ENCODE measurements around the gene TENM4. TPM values are rescaled to one million over a fixed set of nuclear protein-coding genes. Genes with fewer than 3 reads are reported as not detected.

The TENM4 gene
- total RNA-seq, 4 donors from 2014 or later = 16.8 to 158 (median 120) TPM

DNA sequence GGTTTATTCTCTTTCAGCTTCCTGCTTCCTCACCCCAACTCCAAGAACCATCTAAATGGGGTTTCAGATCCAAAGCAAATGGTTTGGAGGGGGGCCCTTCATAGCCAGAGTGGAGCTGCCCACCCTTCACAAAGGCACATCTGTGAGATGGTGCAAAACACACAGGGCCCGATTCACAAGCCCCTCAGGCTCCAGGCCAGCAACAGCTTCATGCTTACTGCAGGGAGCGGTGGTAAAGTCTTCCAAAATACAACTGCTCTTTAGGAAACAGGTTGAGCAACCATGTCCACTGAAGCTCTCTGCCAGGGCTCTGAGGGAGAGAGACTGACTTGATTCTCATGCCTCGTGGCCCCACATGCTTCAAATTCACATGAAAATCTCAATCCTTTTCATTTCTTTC, 653.1 kb downstream of the TENM4 start:
- Histone ChIP-seq H3K4me1 (peaks cover 63 to 74% of the 10 kb centered on the region in 2 donors), H3K9me3 (no peaks in the 10 kb centered on the region), H3K27ac (peak overlapping the region; percentile 70 to 85 (median 73)), H3K4me3 (replicated peaks in 1 of 3) (no peak overlapping the region), H3K27me3 (no peaks in the 10 kb centered on the region), H3K36me3 (no peaks in the 10 kb centered on the region)
- no peak for TF ChIP-seq POLR2A (IDR thresholded peaks at IDR 0.05)
- TF ChIP-seq, protein P1, sequence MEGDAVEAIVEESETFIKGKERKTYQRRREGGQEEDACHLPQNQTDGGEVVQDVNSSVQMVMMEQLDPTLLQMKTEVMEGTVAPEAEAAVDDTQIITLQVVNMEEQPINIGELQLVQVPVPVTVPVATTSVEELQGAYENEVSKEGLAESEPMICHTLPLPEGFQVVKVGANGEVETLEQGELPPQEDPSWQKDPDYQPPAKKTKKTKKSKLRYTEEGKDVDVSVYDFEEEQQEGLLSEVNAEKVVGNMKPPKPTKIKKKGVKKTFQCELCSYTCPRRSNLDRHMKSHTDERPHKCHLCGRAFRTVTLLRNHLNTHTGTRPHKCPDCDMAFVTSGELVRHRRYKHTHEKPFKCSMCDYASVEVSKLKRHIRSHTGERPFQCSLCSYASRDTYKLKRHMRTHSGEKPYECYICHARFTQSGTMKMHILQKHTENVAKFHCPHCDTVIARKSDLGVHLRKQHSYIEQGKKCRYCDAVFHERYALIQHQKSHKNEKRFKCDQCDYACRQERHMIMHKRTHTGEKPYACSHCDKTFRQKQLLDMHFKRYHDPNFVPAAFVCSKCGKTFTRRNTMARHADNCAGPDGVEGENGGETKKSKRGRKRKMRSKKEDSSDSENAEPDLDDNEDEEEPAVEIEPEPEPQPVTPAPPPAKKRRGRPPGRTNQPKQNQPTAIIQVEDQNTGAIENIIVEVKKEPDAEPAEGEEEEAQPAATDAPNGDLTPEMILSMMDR (IDR thresholded peaks at IDR 0.05) = no peak
- WGBS, 2 donors = 37 to 44% methylated on average over 3 of the region's 3 CpGs
- intact Hi-C loops (cut with DNase I) = no loop called here
- peak; percentile 61 to 67 for DNase-seq

DNA sequence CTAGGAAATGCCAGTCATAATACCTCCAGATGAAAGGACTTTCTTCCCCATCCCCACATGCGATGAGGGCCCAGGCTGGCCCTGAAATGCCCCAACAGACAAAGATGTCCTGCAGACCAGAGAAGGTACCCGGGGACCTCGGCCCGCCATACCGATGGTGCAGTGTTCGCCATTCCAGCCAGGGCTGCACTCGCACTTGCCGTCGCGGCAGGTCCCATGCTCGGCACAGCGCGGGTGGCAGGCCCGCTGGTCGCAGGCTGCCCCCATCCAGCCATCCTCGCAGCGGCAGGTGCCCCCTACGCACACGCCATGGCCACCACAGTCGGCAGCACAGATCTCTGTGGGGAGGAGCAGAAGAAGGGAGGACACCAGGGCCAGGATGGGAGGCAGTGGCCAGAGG, 654.1 kb downstream of the TENM4 start:
- Histone ChIP-seq H3K4me1 (peaks cover 62 to 72% of the 10 kb centered on the region in 2 donors), H3K9me3 (no peaks in the 10 kb centered on the region), H3K4me3 (replicated peaks in 1 of 3) (no peak overlapping the region), H3K27ac (peak overlapping the region in 2 of 3 donors; percentile 70 to 85), H3K36me3 (no peaks in the 10 kb centered on the region), H3K27me3 (no peaks in the 10 kb centered on the region)
- TF ChIP-seq POLR2A (IDR thresholded peaks at IDR 0.05) = no peak
- TF ChIP-seq, protein P1 (IDR thresholded peaks at IDR 0.05) = no peak
- intact Hi-C loops (cut with DNase I) = no loop called here
- DNase-seq = no peak
- WGBS, 2 donors = 84 to 91% methylated on average over 10 to 20 of the region's 20 CpGs

DNA sequence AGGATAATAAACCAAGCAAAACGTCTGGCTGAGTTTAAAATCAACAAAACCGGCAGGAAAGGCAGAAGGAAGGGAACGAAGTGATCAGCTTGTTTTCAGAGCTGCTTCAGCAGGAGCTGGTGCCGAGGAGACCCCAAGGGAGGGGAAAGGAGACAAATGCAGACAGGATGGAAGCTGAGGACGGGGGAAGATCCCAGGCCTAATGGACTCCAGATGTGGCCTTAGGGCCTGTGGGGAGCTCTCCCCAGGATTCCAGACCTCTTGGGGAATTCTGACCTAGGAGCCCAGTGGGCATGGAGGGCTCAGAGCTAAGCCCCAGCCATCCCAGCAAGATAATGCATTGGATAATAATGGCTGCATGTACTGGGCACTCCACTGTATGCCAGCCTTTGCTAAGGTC, 654.7 kb downstream of the TENM4 start:
- TF ChIP-seq POLR2A (IDR thresholded peaks at IDR 0.05) = no peak
- TF ChIP-seq, protein P1 (IDR thresholded peaks at IDR 0.05) = no peak
- Histone ChIP-seq H3K9me3 (no peaks in the 10 kb centered on the region), H3K4me1 (peaks cover 55 to 65% of the 10 kb centered on the region in 2 donors), H3K36me3 (no peaks in the 10 kb centered on the region), H3K4me3 (replicated peaks in 1 of 3) (no peak overlapping the region), H3K27ac (peak overlapping the region in 2 of 3 donors; percentile 70 to 85), H3K27me3 (no peaks in the 10 kb centered on the region)
- 20 to 27% methylated on average over 5 of the region's 5 CpGs for WGBS, 2 donors
- no peak for DNase-seq
- intact Hi-C loops (cut with DNase I) = no loop called here

DNA sequence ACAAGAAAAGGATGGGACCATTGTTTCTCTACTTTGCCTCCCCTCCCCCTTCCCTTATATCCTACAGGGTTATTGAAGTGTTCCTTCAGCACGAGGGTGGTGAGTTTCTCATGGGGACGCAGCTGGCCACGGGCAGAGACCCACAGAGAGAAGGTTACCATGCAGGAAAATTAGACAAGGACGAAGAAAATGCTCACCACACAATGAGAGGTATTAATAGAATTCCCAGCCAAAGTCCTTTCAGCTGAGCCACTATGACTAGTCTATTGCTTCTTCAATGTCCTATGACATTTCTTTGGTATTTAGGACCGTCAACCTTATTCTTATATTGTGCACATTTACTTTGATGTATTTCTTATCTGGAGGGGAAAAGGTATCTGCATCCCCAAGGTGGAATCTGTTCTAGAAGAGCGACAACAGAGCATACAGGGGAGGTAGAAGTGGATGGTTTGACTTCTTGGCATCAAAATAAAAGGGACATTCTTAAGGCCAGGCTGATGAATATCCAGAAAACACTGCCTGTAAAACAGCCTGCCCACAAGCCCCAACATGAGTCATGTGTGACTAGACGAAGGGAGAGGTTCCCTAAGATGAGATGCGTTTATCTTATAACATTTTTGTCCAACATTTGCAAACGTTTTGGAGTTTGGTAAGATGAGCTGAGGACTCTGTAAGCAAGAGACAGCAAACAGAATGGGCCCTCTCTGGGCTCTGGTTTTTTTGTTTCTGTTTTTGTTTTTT, 656.3 kb downstream of the TENM4 start:
- intact Hi-C loops (cut with DNase I) = no loop called here
- no peaks in the 10 kb centered on the region for H3K27me3 ChIP-seq
- DNase-seq = no peak
- H3K36me3 ChIP-seq = no peaks in the 10 kb centered on the region
- peaks cover 41 to 49% of the 10 kb centered on the region in 2 donors for H3K4me1 ChIP-seq
- H3K27ac ChIP-seq = peak overlapping the region; percentile 62 to 85 (median 70)
- 75 to 81% methylated on average over 9 of the region's 9 CpGs for WGBS, 2 donors
- H3K9me3 ChIP-seq = no peaks in the 10 kb centered on the region
- H3K4me3 ChIP-seq (replicated peaks in 1 of 3) = no peak overlapping the region
- no peak for TF ChIP-seq POLR2A (IDR thresholded peaks at IDR 0.05)
- TF ChIP-seq, protein P1 (IDR thresholded peaks at IDR 0.05) = no peak

DNA sequence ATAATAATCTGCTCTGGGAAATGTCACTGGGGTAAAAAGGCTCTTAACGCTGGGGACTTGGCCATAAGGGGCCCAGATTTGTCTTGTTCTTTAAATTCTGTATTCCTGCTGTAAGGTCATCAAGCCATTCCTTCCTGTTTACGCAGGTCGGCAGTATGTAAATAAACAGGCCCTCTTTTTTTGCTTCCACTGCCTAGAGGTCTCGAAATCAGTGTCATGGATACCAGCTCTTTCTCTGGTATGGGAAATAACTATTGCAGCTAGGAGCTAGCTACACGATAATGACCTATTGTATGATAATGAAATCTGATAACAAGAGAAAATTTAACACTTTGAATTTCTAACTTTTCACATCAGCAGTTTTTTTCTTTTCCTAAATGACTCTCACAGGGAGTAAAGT, 657.0 kb downstream of the TENM4 start:
- intact Hi-C loops (cut with DNase I) = loop anchor here (2.0 kb wide), 1 partner anchor 37 kb away; no protein-coding TSS in a partner anchor
- TF ChIP-seq, protein P1 (IDR thresholded peaks at IDR 0.05) = no peak
- no peak for TF ChIP-seq POLR2A (IDR thresholded peaks at IDR 0.05)
- 70 to 80% methylated on average over 5 of the region's 5 CpGs for WGBS, 2 donors
- Histone ChIP-seq H3K4me3 (replicated peaks in 1 of 3) (no peak overlapping the region), H3K9me3 (no peaks in the 10 kb centered on the region), H3K27me3 (no peaks in the 10 kb centered on the region), H3K27ac (no peak overlapping the region), H3K4me1 (peaks cover 34 to 43% of the 10 kb centered on the region in 2 donors), H3K36me3 (no peaks in the 10 kb centered on the region)
- no peak for DNase-seq
